Neuronal stem cell (in vitro differentiated cells): ENCODE measurements around the gene DOCK3.

Experiments
- DNase-seq: peaks from one replicate; pipeline ENCODE4 v3.0.0-alpha.2; 2013; ENCODE audit warnings: low spot score
- H2AFZ ChIP-seq: one replicate; pipeline ENCODE4 v1.6.1; 2013; ENCODE audit warnings: mild to moderate bottlenecking, low read length, inconsistent platforms
- H2AK5ac ChIP-seq: 2 replicates; pipeline ENCODE4 v1.6.1; 2013; ENCODE audit warnings: low read depth, mild to moderate bottlenecking, inconsistent platforms, low read length, moderate library complexity, mixed read lengths
- H2BK120ac ChIP-seq: 2 replicates; pipeline ENCODE4 v1.6.1; 2013; ENCODE audit warnings: low read depth, mild to moderate bottlenecking, inconsistent platforms, low read length, moderate library complexity, mixed read lengths
- H2BK12ac ChIP-seq: one replicate; pipeline ENCODE4 v1.6.1; 2013; ENCODE audit warnings: low read length, inconsistent platforms
- H2BK15ac ChIP-seq: 2 replicates; pipeline ENCODE4 v1.6.1; 2013; ENCODE audit warnings: mild to moderate bottlenecking, low read length, inconsistent platforms, mixed read lengths
- H2BK5ac ChIP-seq: one replicate; pipeline ENCODE4 v1.6.1; 2013; ENCODE audit warnings: inconsistent platforms, mild to moderate bottlenecking, low read length, moderate library complexity
- H3K14ac ChIP-seq: one replicate; pipeline ENCODE4 v1.6.1; 2013; ENCODE audit warnings: low read length, inconsistent platforms
- H3K18ac ChIP-seq: 2 replicates; pipeline ENCODE4 v1.6.1; 2013; ENCODE audit warnings: low read length, inconsistent platforms
- H3K23ac ChIP-seq: 2 replicates; pipeline ENCODE4 v1.6.1; 2013; ENCODE audit warnings: low read depth, mild to moderate bottlenecking, mixed read lengths, low read length, inconsistent platforms; ENCODE audit not compliant: poor library complexity
- H3K27ac ChIP-seq: replicated peaks from 3 replicates; pipeline ENCODE4 v1.5.1; 2013; ENCODE audit warnings: low read length, inconsistent platforms
- H3K27me3 ChIP-seq, 3 experiments: 2 replicates each; pipeline ENCODE4 v1.6.1; 2013; ENCODE audit warnings: low read length in 3 of 3, mild to moderate bottlenecking in 2 of 3, inconsistent platforms in 1 of 3, low read depth in 1 of 3, mixed read lengths in 1 of 3, moderate library complexity in 1 of 3; ENCODE audit not compliant: control insufficient read depth in 3 of 3, insufficient read depth in 3 of 3
- H3K36me3 ChIP-seq, 2 donors: replicated peaks in 1 of 2; 2 replicates each; pipeline ENCODE4 v1.6.1; 2013; ENCODE audit warnings: low read length in 2 of 2; ENCODE audit not compliant: control insufficient read depth in 2 of 2, insufficient read depth in 2 of 2
- H3K4ac ChIP-seq: 2 replicates; pipeline ENCODE4 v1.6.1; 2013; ENCODE audit warnings: inconsistent platforms, mild to moderate bottlenecking, low read length, moderate library complexity
- H3K4me1 ChIP-seq, 2 donors: 1 replicate in 1 of 2; 2 replicates in 1 of 2; pipeline ENCODE4 v1.6.1; 2013; ENCODE audit warnings: low read length in 2 of 2, low read depth in 1 of 2; ENCODE audit not compliant: control insufficient read depth in 2 of 2, insufficient read depth in 1 of 2
- H3K4me2 ChIP-seq: one replicate; pipeline ENCODE4 v1.6.1; 2013; ENCODE audit warnings: mild to moderate bottlenecking, low read length, inconsistent platforms; ENCODE audit not compliant: insufficient read depth, poor library complexity, severe bottlenecking
- H3K4me3 ChIP-seq, 2 donors: 2 replicates each; pipeline ENCODE4 v1.5.1; 2013; ENCODE audit warnings: low read length in 2 of 2, mild to moderate bottlenecking in 2 of 2, inconsistent platforms in 1 of 2, moderate library complexity in 1 of 2
- H3K79me1 ChIP-seq: one replicate; pipeline ENCODE4 v1.6.1; 2013; ENCODE audit warnings: low read depth, mild to moderate bottlenecking, inconsistent platforms, low read length, moderate library complexity
- H3K9ac ChIP-seq: one replicate; pipeline ENCODE4 v1.6.1; 2013; ENCODE audit warnings: mild to moderate bottlenecking, low read depth, low read length, inconsistent platforms; ENCODE audit not compliant: poor library complexity
- H3K9me3 ChIP-seq, 2 donors: replicated peaks in 1 of 2; 2 replicates each; pipeline versions ENCODE3 to v1.6.1; 2013; ENCODE audit warnings: low read length in 2 of 2, mild to moderate bottlenecking in 2 of 2, inconsistent platforms in 1 of 2, low read depth in 1 of 2, mixed read lengths in 1 of 2, moderate library complexity in 1 of 2; ENCODE audit not compliant: control insufficient read depth in 2 of 2, insufficient read depth in 1 of 2
- H4K8ac ChIP-seq: one replicate; pipeline ENCODE4 v1.6.1; 2013; ENCODE audit warnings: low read depth, mild to moderate bottlenecking, inconsistent platforms, low read length, moderate library complexity
- H4K91ac ChIP-seq: one replicate; pipeline ENCODE4 v1.6.1; 2013; ENCODE audit warnings: low read length, low read depth, mild to moderate bottlenecking, inconsistent platforms; ENCODE audit not compliant: poor library complexity
- WGBS, 2 donors: extraction: QIAGEN DNeasy Blood & Tissue Kit; methylation state at CpG; one replicate each; pipeline ENCODE4 v1.1.7; 2013; ENCODE audit warnings: missing lambda C conversion rate in 2 of 2, mixed read lengths in 1 of 2; ENCODE audit not compliant: insufficient read length in 2 of 2, insufficient replicate concordance in 1 of 2; ENCODE audit errors: extremely low coverage in 2 of 2; 5-methylcytosine and 5-hydroxymethylcytosine counted together

DOCK3 gene

GRCh38 chr3:51375136-51375535, 700.4 kb downstream of the DOCK3 start:
- Histone ChIP-seq H3K18ac (no peak overlapping the region), H3K79me1 (no peaks in the 10 kb centered on the region), H3K14ac (no peak overlapping the region), H3K9ac (no peak overlapping the region), H3K27ac (no peak overlapping the region), H2BK15ac (no peak overlapping the region), H3K4ac (no peak overlapping the region), H3K23ac (no peak overlapping the region), H4K8ac (no peak overlapping the region), H3K4me2 (no peak overlapping the region), H3K4me3 (no peak overlapping the region), H2BK12ac (no peak overlapping the region), H3K9me3 (no peaks in the 10 kb centered on the region), H4K91ac (no peak overlapping the region), H2BK5ac (no peak overlapping the region), H2AFZ (no peak overlapping the region), H3K36me3 (peaks cover 0 to 12% of the 10 kb centered on the region in 2 donors), H2BK120ac (no peak overlapping the region), H3K4me1 (no peaks in the 10 kb centered on the region), H2AK5ac (no peak overlapping the region), H3K27me3 (peaks cover 0 to 27% (median 0%) of the 10 kb centered on the region in 3 experiments)
- DNase-seq, result no peak

GRCh38 chr3:51375571-51375970, 700.8 kb downstream of the DOCK3 start:
- Histone ChIP-seq H3K4me3 (no peak overlapping the region), H3K4me1 (no peaks in the 10 kb centered on the region), H3K4ac (no peak overlapping the region), H3K23ac (no peak overlapping the region), H4K8ac (no peak overlapping the region), H3K18ac (no peak overlapping the region), H3K9ac (no peak overlapping the region), H3K27ac (no peak overlapping the region), H3K79me1 (no peaks in the 10 kb centered on the region), H2BK12ac (no peak overlapping the region), H2AFZ (no peak overlapping the region), H3K27me3 (peaks cover 0 to 27% (median 0%) of the 10 kb centered on the region in 3 experiments), H3K14ac (no peak overlapping the region), H3K36me3 (peaks cover 0 to 12% of the 10 kb centered on the region in 2 donors), H3K4me2 (no peak overlapping the region), H4K91ac (no peak overlapping the region), H2BK15ac (no peak overlapping the region), H2BK120ac (no peak overlapping the region), H3K9me3 (no peaks in the 10 kb centered on the region), H2AK5ac (no peak overlapping the region), H2BK5ac (no peak overlapping the region)
- DNase-seq, result no peak
- no CpG with 5 or more reads among the region's 8 CpGs for WGBS, 2 donors

DNA sequence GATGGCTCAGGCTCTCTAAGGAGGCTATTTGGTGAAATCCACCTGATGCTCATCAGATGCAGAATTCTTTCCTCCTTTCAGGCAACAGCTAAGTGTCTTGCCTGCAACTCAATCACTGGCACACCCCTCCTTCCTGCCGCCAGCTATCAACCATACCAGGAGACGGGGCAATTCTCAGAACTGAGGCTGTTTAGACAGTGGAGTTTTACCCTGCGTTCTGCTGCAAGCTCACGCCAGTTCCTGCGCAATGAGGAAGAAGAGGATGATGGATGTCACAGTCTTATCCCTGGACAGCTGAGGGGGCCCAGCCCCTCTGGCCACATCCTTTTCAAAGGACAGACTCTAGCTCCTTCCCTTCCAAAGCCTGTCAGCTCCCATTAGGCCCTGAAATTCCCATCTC, 703.3 kb downstream of the DOCK3 start:
- H4K91ac ChIP-seq, result no peak overlapping the region
- H4K8ac ChIP-seq, result no peak overlapping the region
- H3K4me1 ChIP-seq, result no peaks in the 10 kb centered on the region
- no peak overlapping the region for H3K4me3 ChIP-seq
- H2BK15ac ChIP-seq, result no peak overlapping the region
- no peak overlapping the region for H2BK5ac ChIP-seq
- no CpG with 5 or more reads among the region's 5 CpGs for WGBS, 2 donors
- H2BK120ac ChIP-seq, result no peak overlapping the region
- no peak overlapping the region for H3K4me2 ChIP-seq
- H3K14ac ChIP-seq, result no peak overlapping the region
- no peak overlapping the region for H3K27ac ChIP-seq
- H3K18ac ChIP-seq, result no peak overlapping the region
- H3K4ac ChIP-seq, result no peak overlapping the region
- peaks cover 0 to 12% of the 10 kb centered on the region in 2 donors for H3K36me3 ChIP-seq
- H3K9me3 ChIP-seq, result no peaks in the 10 kb centered on the region
- H2BK12ac ChIP-seq, result no peak overlapping the region
- DNase-seq, result no peak
- H3K27me3 ChIP-seq, result peaks cover 0 to 27% (median 0%) of the 10 kb centered on the region in 3 experiments
- no peak overlapping the region for H2AFZ ChIP-seq
- H3K79me1 ChIP-seq, result no peaks in the 10 kb centered on the region
- H3K23ac ChIP-seq, result no peak overlapping the region
- H3K9ac ChIP-seq, result no peak overlapping the region
- H2AK5ac ChIP-seq, result no peak overlapping the region

- H2AFZ ChIP-seq, result no peak overlapping the region
- no peak overlapping the region for H2AK5ac ChIP-seq
- no peak overlapping the region for H4K91ac ChIP-seq
- no peak overlapping the region for H3K4me3 ChIP-seq
- peaks cover 0 to 4% of the 10 kb centered on the region in 2 donors for H3K4me1 ChIP-seq
- no peak overlapping the region for H3K14ac ChIP-seq
- peaks cover 0 to 12% of the 10 kb centered on the region in 2 donors for H3K36me3 ChIP-seq
- WGBS, 2 donors, result no CpG with 5 or more reads among the region's 2 CpGs
- H2BK5ac ChIP-seq, result peak overlapping the region; percentile 43
- no peak overlapping the region for H3K18ac ChIP-seq
- no peak overlapping the region for H3K27ac ChIP-seq
- no peak overlapping the region for H3K4me2 ChIP-seq
- H4K8ac ChIP-seq, result no peak overlapping the region
- H3K4ac ChIP-seq, result no peak overlapping the region
- H3K9me3 ChIP-seq, result no peaks in the 10 kb centered on the region
- no peak for DNase-seq
- no peak overlapping the region for H3K23ac ChIP-seq
- H2BK15ac ChIP-seq, result no peak overlapping the region
- no peak overlapping the region for H3K9ac ChIP-seq
- H3K27me3 ChIP-seq, result peaks cover 0 to 27% (median 0%) of the 10 kb centered on the region in 3 experiments
- H2BK12ac ChIP-seq, result no peak overlapping the region
- H3K79me1 ChIP-seq, result no peaks in the 10 kb centered on the region
- H2BK120ac ChIP-seq, result no peak overlapping the region
Measured at GRCh38 chr3:51378726-51379125, 704.0 kb downstream of the DOCK3 start.
